Bronchial smooth muscle cell (primary cell): ENCODE data around the gene PSMC3IP. TPM values are rescaled to one million over a fixed set of nuclear protein-coding genes. Genes with fewer than 3 reads are reported as not detected.

Source experiments
- total RNA-seq: library from RNA; depleted of rRNA; stranded (reverse); fragments of >200 nt; gene quantifications from 2 replicates; pipeline ENCODE4 v1.2.1, GENCODE V29; 2014

PSMC3IP gene, protein sequence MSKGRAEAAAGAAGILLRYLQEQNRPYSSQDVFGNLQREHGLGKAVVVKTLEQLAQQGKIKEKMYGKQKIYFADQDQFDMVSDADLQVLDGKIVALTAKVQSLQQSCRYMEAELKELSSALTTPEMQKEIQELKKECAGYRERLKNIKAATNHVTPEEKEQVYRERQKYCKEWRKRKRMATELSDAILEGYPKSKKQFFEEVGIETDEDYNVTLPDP
- total RNA-seq, result 2.1 and 2.4 TPM in 2 replicates

DNA sequence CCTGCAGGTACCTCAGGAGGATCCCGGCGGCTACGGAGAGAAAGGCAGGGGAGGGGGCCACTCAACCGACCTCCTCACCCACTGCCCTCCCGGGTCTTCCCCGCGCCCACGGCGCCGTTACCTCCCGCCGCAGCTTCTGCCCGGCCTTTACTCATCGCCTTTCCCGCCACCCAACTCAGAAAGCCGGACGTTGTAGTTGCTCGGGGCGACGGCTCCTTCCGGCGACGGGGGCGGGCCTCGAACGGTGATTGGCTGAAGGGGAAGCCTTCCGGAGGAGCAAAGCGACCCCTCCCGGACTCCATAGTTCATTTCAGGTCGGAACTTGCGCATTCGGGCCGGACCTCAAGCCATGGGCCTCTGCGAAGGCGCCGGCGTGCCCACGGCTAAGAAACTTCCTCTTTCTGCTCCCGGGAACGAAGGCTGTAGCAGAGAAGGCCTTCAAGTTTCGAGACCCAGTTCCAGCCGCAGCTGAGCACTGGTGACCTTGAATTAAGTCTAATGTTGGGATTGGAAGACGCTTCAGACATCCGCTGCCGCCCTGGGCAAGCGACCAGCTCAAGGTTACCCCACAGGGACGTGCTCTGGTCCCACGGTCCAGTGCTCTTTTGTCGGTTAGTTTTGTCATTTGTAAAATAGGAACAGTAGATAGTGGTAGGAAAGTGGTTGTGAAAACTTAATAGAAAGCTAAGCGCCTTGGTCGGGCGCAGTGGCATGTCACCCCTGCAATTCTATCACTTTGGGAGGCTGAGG is at the start of gene PSMC3IP:
Gene PSMC3IP, minus strand, starts transcription at position 198 of the 750 bp plus-strand sequence. Its CDS starts 43 bp downstream, at position 155.

DNA sequence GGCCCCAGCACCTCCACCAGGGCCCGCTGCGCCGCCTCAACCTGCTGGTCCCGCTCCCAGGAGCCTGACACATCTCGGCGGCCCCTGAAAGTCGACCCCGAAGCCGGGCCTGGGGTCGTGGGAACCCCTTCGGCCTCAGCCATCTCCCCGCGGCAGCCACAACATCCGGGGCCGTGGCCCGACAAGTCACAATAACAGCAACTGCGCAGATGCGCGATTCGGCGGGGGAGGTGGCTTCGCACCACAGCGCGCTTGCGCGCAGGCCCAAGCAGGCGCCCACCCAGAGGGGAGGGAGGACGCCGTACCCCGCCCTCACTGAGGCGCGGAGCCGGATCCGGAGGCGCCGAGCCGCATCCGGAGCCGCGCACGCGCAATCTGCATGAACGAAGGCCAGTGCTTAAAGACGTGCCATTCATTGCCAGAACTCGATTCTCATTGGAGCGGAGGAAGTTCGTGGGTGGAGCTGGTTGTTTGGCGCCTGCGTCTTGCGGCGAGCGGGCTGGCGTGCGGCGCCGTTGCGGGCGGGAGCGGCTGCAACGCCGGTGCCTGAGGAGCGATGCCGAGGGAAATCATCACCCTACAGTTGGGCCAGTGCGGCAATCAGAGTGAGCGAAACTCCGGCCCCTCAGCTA is 31.8 kb upstream of the PSMC3IP start, which contains the start of the genes RETREG3 and TUBG1:
Gene RETREG3, minus strand, starts transcription at position 193 of the 632 bp plus-strand sequence. Its CDS starts 50 bp downstream, at position 143.
Gene TUBG1, plus strand, starts transcription at position 502 of the 632 bp plus-strand sequence. Its CDS starts 55 bp downstream, at position 557.

DNA sequence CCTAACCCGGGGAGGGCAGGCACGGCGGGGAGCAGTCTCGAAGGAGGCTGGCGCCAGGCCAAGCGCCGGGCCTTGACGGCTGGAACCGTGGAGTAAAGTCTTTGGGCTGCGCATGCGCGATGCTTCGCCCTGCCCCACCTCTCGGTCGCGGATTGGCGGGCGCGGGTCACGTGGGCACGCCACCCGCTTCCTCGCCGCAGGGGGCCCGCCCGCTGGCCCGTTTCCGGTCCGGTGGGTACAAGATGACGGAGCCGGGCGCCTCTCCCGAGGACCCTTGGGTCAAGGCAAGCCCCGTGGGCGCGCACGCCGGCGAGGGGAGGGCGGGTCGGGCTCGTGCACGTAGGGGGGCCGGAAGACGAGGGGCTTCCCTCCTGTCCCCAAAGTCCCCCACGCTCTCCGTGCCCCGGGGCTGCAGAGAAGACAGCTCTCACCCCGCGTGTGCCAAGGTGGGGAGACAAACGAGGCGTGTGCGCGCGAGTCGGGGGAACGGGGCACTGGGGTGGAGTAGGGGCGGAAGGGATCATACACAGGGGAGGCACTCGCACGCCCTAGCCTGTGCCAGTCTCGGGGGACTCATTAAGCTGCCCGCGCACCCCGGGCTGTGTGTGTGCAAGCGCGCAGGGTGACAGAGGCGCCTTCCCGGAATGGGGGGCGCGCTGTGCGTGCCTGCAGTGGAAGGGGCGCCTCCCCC is 10.5 kb downstream of the PSMC3IP start, which contains the start of gene MLX:
Gene MLX, plus strand, starts transcription at position 218 of the 691 bp plus-strand sequence. Its CDS starts 25 bp downstream, at position 243.

DNA sequence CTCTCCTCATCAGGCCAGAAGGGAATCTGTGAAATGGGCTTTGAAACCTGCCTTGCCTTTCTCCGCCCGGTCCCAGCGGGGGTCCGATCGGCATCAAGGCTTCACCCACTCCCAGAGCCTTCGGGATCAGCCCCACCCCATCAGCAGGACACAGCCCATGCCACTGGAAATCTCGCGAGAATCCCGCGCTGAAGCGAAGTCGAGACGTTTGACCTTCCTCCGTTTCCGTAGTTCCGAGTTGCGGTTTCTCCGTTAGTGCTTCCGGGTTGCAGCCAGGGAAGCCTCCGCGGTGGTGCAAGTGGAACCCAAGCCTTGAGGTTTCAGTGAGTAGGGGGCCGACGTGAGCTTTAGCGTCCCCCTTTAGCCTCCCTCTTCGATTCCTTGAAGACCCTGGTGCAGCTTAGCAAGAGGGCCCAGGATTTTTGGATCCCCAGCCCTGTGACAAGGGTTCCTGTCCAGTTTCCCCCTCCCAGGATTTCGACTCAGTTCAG is 15.6 kb downstream of the PSMC3IP start, which contains the start of gene COASY:
Gene COASY, plus strand, starts transcription at position 252 of the 491 bp plus-strand sequence. CDS start 475 bp downstream, outside the sequence.

DNA sequence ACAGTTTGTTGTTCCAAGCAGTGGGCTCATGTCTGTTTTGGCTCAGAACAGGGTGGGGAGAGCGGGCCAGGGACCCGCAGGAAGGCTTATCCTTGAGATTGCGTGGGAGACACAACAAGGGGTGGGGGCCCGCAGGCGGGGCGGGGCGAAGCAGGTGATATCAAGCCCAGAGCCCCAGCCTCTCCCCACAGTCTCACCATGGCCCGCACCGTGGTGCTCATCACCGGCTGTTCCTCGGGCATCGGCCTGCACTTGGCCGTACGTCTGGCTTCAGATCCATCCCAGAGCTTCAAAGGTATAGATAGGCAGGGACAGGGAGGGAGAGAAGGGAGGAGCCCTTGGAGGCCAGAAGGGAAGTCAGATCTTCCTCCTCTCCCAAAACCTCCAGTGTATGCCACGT is 24.8 kb downstream of the PSMC3IP start, which contains the start of gene HSD17B1:
Gene HSD17B1, plus strand, starts transcription at position 188 of the 400 bp plus-strand sequence. Its CDS starts 11 bp downstream, at position 199.

DNA sequence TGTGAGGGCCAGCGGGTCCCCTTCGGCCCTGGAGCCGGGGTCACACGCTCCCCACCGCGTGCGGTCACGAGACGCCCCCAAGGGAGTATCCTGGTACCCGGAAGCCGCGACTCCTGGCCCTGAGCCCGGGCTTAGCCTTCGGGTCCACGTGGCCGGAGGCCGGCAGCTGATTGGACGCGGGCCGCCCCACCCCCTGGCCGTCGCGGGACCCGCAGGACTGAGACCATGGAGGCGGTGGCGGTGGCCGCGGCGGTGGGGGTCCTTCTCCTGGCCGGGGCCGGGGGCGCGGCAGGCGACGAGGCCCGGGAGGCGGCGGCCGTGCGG is 41.5 kb downstream of the PSMC3IP start, which contains the start of gene NAGLU:
Gene NAGLU, plus strand, starts transcription at position 194 of the 324 bp plus-strand sequence. Its CDS starts 32 bp downstream, at position 226.

Other genes starting within 250 kb of the PSMC3IP start
- gene STAT3, start 189.3 kb downstream of the PSMC3IP start, total RNA-seq, result 70.4 and 73.1 TPM in 2 replicates
- gene CAVIN1, start 154.5 kb downstream of the PSMC3IP start, total RNA-seq, result 463 and 467 TPM in 2 replicates
- 59.4 and 63.2 TPM in 2 replicates for gene ATP6V0A1, start 118.9 kb downstream of the PSMC3IP start, total RNA-seq
- 29.1 and 32.9 TPM in 2 replicates for gene NAGLU, start 41.5 kb downstream of the PSMC3IP start, total RNA-seq
- 1.5 and 5.7 TPM in 2 replicates for gene HSD17B1, start 24.8 kb downstream of the PSMC3IP start, total RNA-seq
- 6.4 and 7.7 TPM in 2 replicates for gene COASY, start 15.6 kb downstream of the PSMC3IP start, total RNA-seq
- gene MLX, start 10.6 kb downstream of the PSMC3IP start, total RNA-seq, result 30.1 and 31.0 TPM in 2 replicates
- gene RETREG3, start 31.6 kb upstream of the PSMC3IP start, total RNA-seq, result 40.4 and 41.9 TPM in 2 replicates
- 12.3 TPM in 2 replicates for gene TUBG1, start 32.0 kb upstream of the PSMC3IP start, total RNA-seq
- gene TUBG2, start 81.6 kb upstream of the PSMC3IP start, total RNA-seq, result 7.8 and 8.8 TPM in 2 replicates
- gene PLEKHH3, start 99.3 kb upstream of the PSMC3IP start, total RNA-seq, result 10.1 and 12.9 TPM in 2 replicates
- 2.0 and 5.8 TPM in 2 replicates for gene CCR10, start 104.1 kb upstream of the PSMC3IP start, total RNA-seq
- gene CNTNAP1, start 104.8 kb upstream of the PSMC3IP start, total RNA-seq, result 23.4 and 39.4 TPM in 2 replicates
- gene EZH1, start 167.3 kb upstream of the PSMC3IP start, total RNA-seq, result 13.4 and 16.7 TPM in 2 replicates
- 0.17 TPM in 1 of 2 replicates, not detected in the other for gene RAMP2, start 183.5 kb upstream of the PSMC3IP start, total RNA-seq
- 46.5 and 50.2 TPM in 2 replicates for gene VPS25, start 195.7 kb upstream of the PSMC3IP start, total RNA-seq
- gene WNK4, start 202.9 kb upstream of the PSMC3IP start, total RNA-seq, result 0.09 and 0.32 TPM in 2 replicates
- 70.6 and 86.2 TPM in 2 replicates for gene COA3, start 221.0 kb upstream of the PSMC3IP start, total RNA-seq
- gene CNTD1, start 221.1 kb upstream of the PSMC3IP start, total RNA-seq, result 0.16 and 0.94 TPM in 2 replicates
- 170 and 185 TPM in 2 replicates for gene BECN1, start 246.6 kb upstream of the PSMC3IP start, total RNA-seq